Neural cell (in vitro differentiated cells): ENCODE results near the gene CYB5A.

ENCODE experiments used
- CTCF ChIP-seq: fragments of 450-650 bp; IDR thresholded peaks from 2 replicates; pipeline ENCODE4 v1.5.1; 2014; ENCODE audit warnings: antibody characterized with exemption, mild to moderate bottlenecking, moderate library complexity; ENCODE audit not compliant: poor library complexity, severe bottlenecking
- EP300 ChIP-seq: fragments of 450-650 bp; conservative IDR thresholded peaks from 2 replicates; pipeline ENCODE4 v1.6.1; 2014; ENCODE audit warnings: antibody characterized with exemption, mild to moderate bottlenecking, moderate library complexity; ENCODE audit not compliant: poor library complexity, severe bottlenecking
- EZH2 ChIP-seq: fragments of 200-600, 300-800 bp; shearing (Covaris generic), sonication (generic); IDR thresholded peaks from 2 replicates; pipeline ENCODE4 v1.6.1; 2014; ENCODE audit warnings: antibody characterized with exemption, low read length, borderline replicate concordance, mild to moderate bottlenecking; ENCODE audit not compliant: insufficient read depth, poor library complexity, severe bottlenecking
- POLR2AphosphoS5 ChIP-seq: IDR thresholded peaks from 2 replicates; pipeline ENCODE4 v1.6.1; 2012
- RAD21 ChIP-seq: fragments of 450-650 bp; conservative IDR thresholded peaks from 2 replicates; pipeline ENCODE4 v1.6.1; 2014; ENCODE audit warnings: antibody characterized with exemption, mild to moderate bottlenecking, moderate library complexity
- TAF1 ChIP-seq: IDR thresholded peaks from 2 replicates; pipeline ENCODE4 v1.6.1; 2012; ENCODE audit warnings: low read depth
- TF ChIP-seq, protein P1 (sequence below): IDR thresholded peaks from 2 replicates; pipeline ENCODE4 v1.6.1; 2012; ENCODE audit warnings: borderline replicate concordance

DNA sequence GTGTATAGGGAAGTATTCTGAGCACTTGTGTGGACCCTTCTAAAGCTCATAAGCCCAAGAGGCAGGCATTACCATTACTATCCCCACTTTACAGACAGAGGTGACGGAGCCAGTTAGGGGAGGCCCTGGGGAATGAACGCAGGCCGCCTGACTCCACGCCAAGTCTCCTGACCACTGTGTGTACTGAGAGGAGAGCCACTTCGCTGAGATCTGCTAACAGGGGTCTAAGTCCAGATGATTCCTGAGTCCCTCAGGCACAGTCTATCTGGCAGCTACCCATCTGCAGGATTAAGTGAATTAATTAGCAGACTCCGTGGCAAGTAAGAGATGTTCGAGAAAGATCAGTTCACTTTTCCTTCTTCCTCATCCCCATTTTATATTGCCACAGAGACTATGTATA, 13.7 kb downstream of the CYB5A start:
- TF ChIP-seq CTCF = no peak
- TF ChIP-seq, protein P1, sequence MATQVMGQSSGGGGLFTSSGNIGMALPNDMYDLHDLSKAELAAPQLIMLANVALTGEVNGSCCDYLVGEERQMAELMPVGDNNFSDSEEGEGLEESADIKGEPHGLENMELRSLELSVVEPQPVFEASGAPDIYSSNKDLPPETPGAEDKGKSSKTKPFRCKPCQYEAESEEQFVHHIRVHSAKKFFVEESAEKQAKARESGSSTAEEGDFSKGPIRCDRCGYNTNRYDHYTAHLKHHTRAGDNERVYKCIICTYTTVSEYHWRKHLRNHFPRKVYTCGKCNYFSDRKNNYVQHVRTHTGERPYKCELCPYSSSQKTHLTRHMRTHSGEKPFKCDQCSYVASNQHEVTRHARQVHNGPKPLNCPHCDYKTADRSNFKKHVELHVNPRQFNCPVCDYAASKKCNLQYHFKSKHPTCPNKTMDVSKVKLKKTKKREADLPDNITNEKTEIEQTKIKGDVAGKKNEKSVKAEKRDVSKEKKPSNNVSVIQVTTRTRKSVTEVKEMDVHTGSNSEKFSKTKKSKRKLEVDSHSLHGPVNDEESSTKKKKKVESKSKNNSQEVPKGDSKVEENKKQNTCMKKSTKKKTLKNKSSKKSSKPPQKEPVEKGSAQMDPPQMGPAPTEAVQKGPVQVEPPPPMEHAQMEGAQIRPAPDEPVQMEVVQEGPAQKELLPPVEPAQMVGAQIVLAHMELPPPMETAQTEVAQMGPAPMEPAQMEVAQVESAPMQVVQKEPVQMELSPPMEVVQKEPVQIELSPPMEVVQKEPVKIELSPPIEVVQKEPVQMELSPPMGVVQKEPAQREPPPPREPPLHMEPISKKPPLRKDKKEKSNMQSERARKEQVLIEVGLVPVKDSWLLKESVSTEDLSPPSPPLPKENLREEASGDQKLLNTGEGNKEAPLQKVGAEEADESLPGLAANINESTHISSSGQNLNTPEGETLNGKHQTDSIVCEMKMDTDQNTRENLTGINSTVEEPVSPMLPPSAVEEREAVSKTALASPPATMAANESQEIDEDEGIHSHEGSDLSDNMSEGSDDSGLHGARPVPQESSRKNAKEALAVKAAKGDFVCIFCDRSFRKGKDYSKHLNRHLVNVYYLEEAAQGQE = no peak
- TF ChIP-seq POLR2AphosphoS5 = no peak
- no peak for TF ChIP-seq EP300
- no peak for TF ChIP-seq EZH2
- TF ChIP-seq RAD21 = no peak
- TF ChIP-seq TAF1 = no peak
